Erythroblast (primary cell): ENCODE measurements around the gene TRIML2.

ENCODE experiments used
- GATA1 ChIP-seq: IDR thresholded peaks from 2 replicates; pipeline ENCODE4 v1.6.1; 2011; ENCODE audit warnings: low read depth, mild to moderate bottlenecking, control low read depth, low read length, moderate library complexity
- POLR2A ChIP-seq: IDR thresholded peaks from 2 replicates; pipeline ENCODE4 v1.6.1; 2011; ENCODE audit warnings: mild to moderate bottlenecking, low read length

GRCh38 chr4:188158336-188158735, 48.9 kb upstream of the TRIML2 start:
- TF ChIP-seq POLR2A, result no peak
- TF ChIP-seq GATA1, result no peak
